Liver (tissue), 9 donors: ENCODE measurements around the gene SLCO2A1. TPM values are rescaled to one million over a fixed set of nuclear protein-coding genes. Genes with fewer than 3 reads are reported as not detected.

Source experiments
- DNase-seq: peaks from one replicate; pipeline ENCODE4 v3.0.0-alpha.2; 2017; ENCODE audit warnings: low spot score
- H3K27ac ChIP-seq, 2 donors: one replicate each; pipeline ENCODE4 v1.7.0; 2013; ENCODE audit warnings: inconsistent platforms in 2 of 2, low read length in 2 of 2, control low read depth in 1 of 2, low read depth in 1 of 2, mild to moderate bottlenecking in 1 of 2
- H3K27me3 ChIP-seq, 4 donors: one replicate each; pipeline versions ENCODE4 v1.6.1 to v1.7.0; 2013; ENCODE audit warnings: low read length in 3 of 4, inconsistent platforms in 1 of 4, mild to moderate bottlenecking in 1 of 4, moderate library complexity in 1 of 4; ENCODE audit not compliant: control insufficient read depth in 4 of 4, insufficient read depth in 4 of 4
- H3K36me3 ChIP-seq, 4 donors: one replicate each; pipeline versions ENCODE4 v1.6.1 to v1.7.0; 2013; ENCODE audit warnings: low read length in 3 of 4, mild to moderate bottlenecking in 3 of 4, low read depth in 1 of 4, moderate library complexity in 1 of 4; ENCODE audit not compliant: control insufficient read depth in 4 of 4, insufficient read depth in 3 of 4
- H3K4me1 ChIP-seq, 4 donors: one replicate each; pipeline versions ENCODE4 v1.6.1 to v1.7.0; 2013; ENCODE audit warnings: low read length in 3 of 4, mild to moderate bottlenecking in 3 of 4, moderate library complexity in 1 of 4; ENCODE audit not compliant: control insufficient read depth in 4 of 4, insufficient read depth in 4 of 4
- H3K4me3 ChIP-seq, 3 donors: one replicate each; pipeline versions ENCODE4 v1.6.1 to v1.7.0; 2013; ENCODE audit warnings: low read length in 3 of 3, control low read depth in 1 of 3, low read depth in 1 of 3, mild to moderate bottlenecking in 1 of 3
- H3K9ac ChIP-seq, 2 donors: one replicate each; pipeline ENCODE4 v1.7.0; 2013; ENCODE audit warnings: low read length in 2 of 2, mild to moderate bottlenecking in 2 of 2, moderate library complexity in 2 of 2, control low read depth in 1 of 2, low read depth in 1 of 2
- H3K9me3 ChIP-seq, 4 donors: one replicate each; pipeline versions ENCODE4 v1.6.1 to v1.7.0; 2013; ENCODE audit warnings: low read length in 3 of 4; ENCODE audit not compliant: control insufficient read depth in 4 of 4
- ATF3 ChIP-seq: IDR thresholded peaks from 2 replicates; pipeline ENCODE4 v1.6.1; 2016; ENCODE audit warnings: antibody characterized with exemption
- CTCF ChIP-seq: fragments of 150-350 bp; IDR thresholded peaks from 2 replicates; pipeline ENCODE4 v1.5.1; 2017; ENCODE audit warnings: improper control_type of control experiment, low read depth, low read length; ENCODE audit not compliant: missing input control
- EGR1 ChIP-seq, 2 donors: IDR thresholded peaks; 2 replicates each; pipeline ENCODE4 v1.6.1; 2016 to 2018; ENCODE audit warnings: antibody characterized with exemption in 2 of 2, low read depth in 2 of 2
- FOXA1 ChIP-seq: IDR thresholded peaks from 2 replicates; pipeline ENCODE4 v1.6.1; 2016; ENCODE audit warnings: antibody characterized with exemption
- FOXA2 ChIP-seq: IDR thresholded peaks from 2 replicates; pipeline ENCODE4 v1.6.1; 2016; ENCODE audit warnings: antibody characterized with exemption
- GABPA ChIP-seq, 2 donors: IDR thresholded peaks in 1 of 2; conservative IDR thresholded peaks in 1 of 2; 2 replicates each; pipeline ENCODE4 v1.6.1; 2016; ENCODE audit warnings: antibody characterized with exemption in 2 of 2, mild to moderate bottlenecking in 1 of 2, moderate library complexity in 1 of 2
- HNF4A ChIP-seq, 2 donors: conservative IDR thresholded peaks; 2 replicates each; pipeline ENCODE4 v1.6.1; 2016; ENCODE audit warnings: antibody characterized with exemption in 2 of 2, mild to moderate bottlenecking in 2 of 2
- HNF4G ChIP-seq: IDR thresholded peaks from 2 replicates; pipeline ENCODE4 v1.6.1; 2016; ENCODE audit warnings: antibody characterized with exemption
- JUND ChIP-seq, 2 donors: IDR thresholded peaks; 2 replicates each; pipeline ENCODE4 v1.6.1; 2016; ENCODE audit warnings: antibody characterized with exemption in 2 of 2
- MAX ChIP-seq: IDR thresholded peaks from 2 replicates; pipeline ENCODE4 v1.6.1; 2016; ENCODE audit warnings: antibody characterized with exemption
- NR2F2 ChIP-seq: IDR thresholded peaks from 2 replicates; pipeline ENCODE4 v1.6.1; 2016; ENCODE audit warnings: antibody characterized with exemption
- RAD21 ChIP-seq, 2 donors: IDR thresholded peaks; 2 replicates each; pipeline ENCODE4 v1.6.1; 2016; ENCODE audit warnings: antibody characterized with exemption in 2 of 2, mild to moderate bottlenecking in 2 of 2
- RXRA ChIP-seq, 2 donors: IDR thresholded peaks; 2 replicates each; pipeline ENCODE4 v1.6.1; 2017 to 2018; ENCODE audit warnings: antibody characterized with exemption in 2 of 2, mild to moderate bottlenecking in 1 of 2
- SP1 ChIP-seq: IDR thresholded peaks from 2 replicates; pipeline ENCODE4 v1.6.1; 2018; ENCODE audit warnings: antibody characterized with exemption, mild to moderate bottlenecking
- TAF1 ChIP-seq: conservative IDR thresholded peaks from 2 replicates; pipeline ENCODE4 v1.6.1; 2016; ENCODE audit warnings: antibody characterized with exemption, mild to moderate bottlenecking
- YY1 ChIP-seq: IDR thresholded peaks from 2 replicates; pipeline ENCODE4 v1.6.1; 2016; ENCODE audit warnings: antibody characterized with exemption, mild to moderate bottlenecking
- ZBTB33 ChIP-seq: IDR thresholded peaks from 2 replicates; pipeline ENCODE4 v1.6.1; 2016; ENCODE audit warnings: antibody characterized with exemption
- WGBS: extraction: QIAGEN DNeasy Blood & Tissue Kit; methylation state at CpG from one replicate; pipeline ENCODE4 v1.1.7; 2013; 5-methylcytosine and 5-hydroxymethylcytosine counted together
- polyA plus RNA-seq, 2 donors: library from polyadenylated mRNA; stranded (reverse) in 1 of 2; unstranded in 1 of 2; fragments of 200-250 nt in 1 of 2; fragments of >200 nt in 1 of 2; fragmentation: Nextera tagmentation in 1 of 2; extraction: Ambion mirVana in 1 of 2; gene quantifications; one replicate each; pipeline versions ENCODE4 v1.2.1 to v1.2.3, GENCODE V29; 2013 to 2015
- total RNA-seq, 2 donors: library from RNA; depleted of rRNA; stranded (reverse); fragments of >200 nt; gene quantifications; one replicate each; pipeline ENCODE4 v1.2.3, GENCODE V29; 2014
- donor health status: healthy.
- donor health status: healthy.
- donor health status: healthy.
- donor health status: healthy.
- donor health status: healthy.

The SLCO2A1 gene
- total and polyA plus RNA-seq, 4 donors = 0.56 to 3.1 (median 2.2) TPM

- no peak for TF ChIP-seq ZBTB33
- TF ChIP-seq YY1 = no peak
- no peak for TF ChIP-seq SP1
- TF ChIP-seq FOXA2 = no peak
- no peak for TF ChIP-seq CTCF
Observed at GRCh38 chr3:134066158-134066541, 36.4 kb upstream of the SLCO2A1 start (continued).

GRCh38 chr3:134065252-134066157, 35.8 kb upstream of the SLCO2A1 start:
- Histone ChIP-seq H3K4me3 (no peak overlapping the region), H3K9me3 (no peaks in the 10 kb centered on the region), H3K27me3 (no peaks in the 10 kb centered on the region), H3K27ac (no peak overlapping the region), H3K36me3 (no peaks in the 10 kb centered on the region), H3K4me1 (peaks cover 0 to 5% (median 1%) of the 10 kb centered on the region in 4 donors), H3K9ac (no peak overlapping the region)
- DNase-seq = peak; percentile 17
- TF ChIP-seq RXRA (IDR thresholded peaks at IDR 0.05) = no peak
- TF ChIP-seq ZBTB33 = no peak
- TF ChIP-seq ATF3 = no peak
- TF ChIP-seq MAX = no peak
- TF ChIP-seq SP1 = no peak
- TF ChIP-seq JUND (IDR thresholded peaks at IDR 0.05) = no peak
- TF ChIP-seq TAF1 = no peak
- no peak for TF ChIP-seq YY1
- TF ChIP-seq EGR1 (IDR thresholded peaks at IDR 0.05; ENCODE audit: low read depth in 2 of 2) = no peak
- TF ChIP-seq FOXA1 = no peak
- TF ChIP-seq NR2F2 = no peak
- no peak for TF ChIP-seq RAD21 (IDR thresholded peaks at IDR 0.05)
- TF ChIP-seq HNF4G = no peak
- no peak for TF ChIP-seq GABPA (IDR thresholded peaks at IDR 0.05 in 1 of 2, conservative IDR thresholded peaks at IDR 0.05 in 1 of 2)
- TF ChIP-seq HNF4A (conservative IDR thresholded peaks at IDR 0.05) = no peak
- 73% methylated on average over 9 of the region's 9 CpGs for WGBS
